MCF 10A (cell line): ENCODE results near the gene ADAMTSL1. TPM values are rescaled to one million over a fixed set of nuclear protein-coding genes. Genes with fewer than 3 reads are reported as not detected.

Source experiments
- BruUV-seq: library from RNA; stranded (reverse); fragments of 400-500 nt; replicated peaks from 2 replicates; lab custom pipeline; 2021; lab: Mats Ljungman, UMichigan
- CTCF ChIA-PET: fragments of 300-600 bp; sonication (Branson Sonifier 250); formaldehyde crosslinking; extraction: SDS; loops from one replicate; lab custom pipeline; 2021; ENCODE audit warnings: antibody characterized with exemption, inconsistent platforms; lab: Yijun Ruan, JAX
- POLR2A ChIA-PET: fragments of 300-600, 350-650 bp; sonication (Branson Sonifier 250); formaldehyde crosslinking; extraction: SDS; loops from one replicate; lab custom pipeline; 2020; ENCODE audit warnings: antibody characterized with exemption, inconsistent platforms; lab: Yijun Ruan, JAX
- DNase-seq: peaks from one replicate; pipeline ENCODE4 v3.0.0-alpha.2; 2018; ENCODE audit not compliant: unreplicated experiment
- H3K27ac Mint-ChIP-seq: one replicate; pipeline ENCODE4 v1.8.0; 2022; ENCODE audit warnings: mild to moderate bottlenecking, low read depth, mixed read lengths; ENCODE audit not compliant: unreplicated experiment
- H3K27me3 Mint-ChIP-seq: one replicate; pipeline ENCODE4 v1.8.0; 2022; ENCODE audit warnings: mixed read lengths; ENCODE audit not compliant: insufficient read depth, unreplicated experiment
- H3K36me3 Mint-ChIP-seq: one replicate; pipeline ENCODE4 v1.8.0; 2022; ENCODE audit warnings: mild to moderate bottlenecking, moderate library complexity, mixed read lengths; ENCODE audit not compliant: insufficient read depth, unreplicated experiment
- H3K4me1 Mint-ChIP-seq: one replicate; pipeline ENCODE4 v1.8.0; 2022; ENCODE audit warnings: mixed read lengths; ENCODE audit not compliant: insufficient read depth, unreplicated experiment
- H3K4me3 Mint-ChIP-seq: one replicate; pipeline ENCODE4 v1.8.0; 2022; ENCODE audit warnings: mild to moderate bottlenecking, moderate library complexity, mixed read lengths; ENCODE audit not compliant: unreplicated experiment
- H3K9me3 Mint-ChIP-seq: one replicate; pipeline ENCODE4 v1.8.0; 2022; ENCODE audit warnings: mixed read lengths; ENCODE audit not compliant: unreplicated experiment
- intact Hi-C: fragments of 100-400 bp; cut with micrococcal nuclease; formaldehyde crosslinking; loops from 2 replicates; pipeline ENCODE4 v1.14.1; 2022
- total RNA-seq: library from RNA; stranded (reverse); gene quantifications from 2 replicates; pipeline ENCODE4 v1.2.3, GENCODE V29; 2022
- TF ChIP-seq, protein P1 (sequence below): fragments of 200-600 bp; IDR thresholded peaks from one replicate; pipeline ENCODE4 v1.8.0; 2022; ENCODE audit warnings: antibody characterized with exemption, mild to moderate bottlenecking; ENCODE audit not compliant: unreplicated experiment

The ADAMTSL1 gene
- total RNA-seq, 1 experiment from 2014 or later: not detected

DNA sequence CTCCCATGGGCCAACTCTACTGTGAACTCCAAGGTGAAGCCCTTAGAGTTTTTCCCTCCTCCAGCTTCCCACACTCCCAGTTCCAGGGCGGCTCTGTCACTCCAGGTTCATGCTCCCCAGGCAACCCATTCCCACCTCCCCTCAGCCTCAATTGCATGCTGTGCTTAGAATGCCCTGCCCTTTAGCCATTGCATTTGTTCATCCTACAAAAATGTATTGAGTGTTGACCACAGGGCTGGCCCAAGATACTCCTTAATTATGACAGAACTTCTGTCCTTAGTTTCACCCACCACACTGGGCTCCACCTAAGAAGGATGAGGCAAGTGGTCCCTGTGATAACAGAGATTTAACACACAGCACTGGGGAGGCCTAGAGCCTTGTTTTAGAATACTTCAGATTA, 236.1 kb downstream of the ADAMTSL1 start:
- Mint-ChIP-seq H3K36me3 (no peaks in the 10 kb centered on the region), H3K9me3 (no peaks in the 10 kb centered on the region), H3K4me1 (no peaks in the 10 kb centered on the region), H3K4me3 (no peak overlapping the region), H3K27me3 (no peaks in the 10 kb centered on the region), H3K27ac (no peak overlapping the region)
- TF ChIP-seq, protein P1, sequence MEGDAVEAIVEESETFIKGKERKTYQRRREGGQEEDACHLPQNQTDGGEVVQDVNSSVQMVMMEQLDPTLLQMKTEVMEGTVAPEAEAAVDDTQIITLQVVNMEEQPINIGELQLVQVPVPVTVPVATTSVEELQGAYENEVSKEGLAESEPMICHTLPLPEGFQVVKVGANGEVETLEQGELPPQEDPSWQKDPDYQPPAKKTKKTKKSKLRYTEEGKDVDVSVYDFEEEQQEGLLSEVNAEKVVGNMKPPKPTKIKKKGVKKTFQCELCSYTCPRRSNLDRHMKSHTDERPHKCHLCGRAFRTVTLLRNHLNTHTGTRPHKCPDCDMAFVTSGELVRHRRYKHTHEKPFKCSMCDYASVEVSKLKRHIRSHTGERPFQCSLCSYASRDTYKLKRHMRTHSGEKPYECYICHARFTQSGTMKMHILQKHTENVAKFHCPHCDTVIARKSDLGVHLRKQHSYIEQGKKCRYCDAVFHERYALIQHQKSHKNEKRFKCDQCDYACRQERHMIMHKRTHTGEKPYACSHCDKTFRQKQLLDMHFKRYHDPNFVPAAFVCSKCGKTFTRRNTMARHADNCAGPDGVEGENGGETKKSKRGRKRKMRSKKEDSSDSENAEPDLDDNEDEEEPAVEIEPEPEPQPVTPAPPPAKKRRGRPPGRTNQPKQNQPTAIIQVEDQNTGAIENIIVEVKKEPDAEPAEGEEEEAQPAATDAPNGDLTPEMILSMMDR: no peak
- CTCF ChIA-PET: interaction anchor here (0.9 kb wide), 1 partner anchor 42 kb away, joined by 3 read pairs; no protein-coding TSS in a partner anchor
- DNase-seq: no peak
- POLR2A ChIA-PET: no interaction called here
- intact Hi-C loops: no loop called here
- no TSS peak for BruUV-seq

DNA sequence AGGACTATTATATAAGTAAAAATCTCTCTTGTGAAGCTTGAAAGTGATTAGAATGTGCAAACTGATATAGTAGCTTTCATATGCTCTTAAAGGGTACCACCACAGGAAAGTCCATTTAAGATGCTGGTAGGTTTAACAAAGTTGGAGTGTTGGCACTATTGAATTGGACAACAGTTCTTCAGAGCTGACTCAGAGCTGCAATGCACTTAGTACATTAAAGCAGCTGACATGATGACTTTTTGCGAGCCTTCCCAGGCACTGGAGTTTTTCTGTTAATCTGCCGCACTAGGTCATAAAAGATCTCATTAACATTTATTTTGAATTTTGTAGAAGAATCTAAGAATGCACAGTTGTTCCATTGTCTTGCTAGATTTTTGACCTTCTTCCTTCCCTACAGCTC, 243.8 kb downstream of the ADAMTSL1 start:
- no peak for DNase-seq
- BruUV-seq: no TSS peak
- Mint-ChIP-seq H3K27me3 (no peaks in the 10 kb centered on the region), H3K36me3 (no peaks in the 10 kb centered on the region), H3K9me3 (no peaks in the 10 kb centered on the region), H3K4me3 (no peak overlapping the region), H3K27ac (no peak overlapping the region), H3K4me1 (no peaks in the 10 kb centered on the region)
- CTCF ChIA-PET: interaction anchor here (1.0 to 1.6 kb wide), 2 partner anchors 9 to 10 kb away, joined by 3 read pairs; no protein-coding TSS in a partner anchor
- intact Hi-C loops: no loop called here
- POLR2A ChIA-PET: interaction anchor here (0.6 kb wide), 1 partner anchor 458 kb away, joined by 3 read pairs; no protein-coding TSS in a partner anchor
- TF ChIP-seq, protein P1: no peak

DNA sequence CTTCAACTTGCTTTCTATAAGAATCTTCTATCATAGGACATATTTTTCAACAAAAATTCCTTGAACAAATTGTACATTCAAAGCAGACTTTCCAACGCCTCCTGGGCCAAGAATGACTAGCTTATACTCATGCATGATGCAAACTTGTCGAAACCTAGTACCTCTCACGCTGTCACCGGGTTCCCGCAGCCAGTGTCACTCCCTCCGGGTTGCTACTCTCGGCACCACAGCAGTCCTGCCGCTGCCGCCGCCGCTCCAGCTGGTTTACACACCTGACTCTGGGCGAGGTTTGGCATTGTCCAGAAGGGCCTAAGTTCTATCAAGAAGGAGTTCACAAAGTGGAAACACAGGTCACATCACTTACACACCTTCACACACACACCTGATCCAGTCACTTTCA, 244.4 kb downstream of the ADAMTSL1 start:
- intact Hi-C loops: no loop called here
- Mint-ChIP-seq H3K9me3 (no peaks in the 10 kb centered on the region), H3K27me3 (no peaks in the 10 kb centered on the region), H3K4me1 (no peaks in the 10 kb centered on the region), H3K36me3 (no peaks in the 10 kb centered on the region), H3K27ac (no peak overlapping the region), H3K4me3 (no peak overlapping the region)
- no peak for DNase-seq
- ChIA-PET CTCF (interaction anchor here (0.7 to 1.6 kb wide), 2 partner anchors 10 to 274 kb away, joined by 3 to 4 read pairs; no protein-coding TSS in a partner anchor), POLR2A (no interaction called here)
- no TSS peak for BruUV-seq
- TF ChIP-seq, protein P1: no peak

DNA sequence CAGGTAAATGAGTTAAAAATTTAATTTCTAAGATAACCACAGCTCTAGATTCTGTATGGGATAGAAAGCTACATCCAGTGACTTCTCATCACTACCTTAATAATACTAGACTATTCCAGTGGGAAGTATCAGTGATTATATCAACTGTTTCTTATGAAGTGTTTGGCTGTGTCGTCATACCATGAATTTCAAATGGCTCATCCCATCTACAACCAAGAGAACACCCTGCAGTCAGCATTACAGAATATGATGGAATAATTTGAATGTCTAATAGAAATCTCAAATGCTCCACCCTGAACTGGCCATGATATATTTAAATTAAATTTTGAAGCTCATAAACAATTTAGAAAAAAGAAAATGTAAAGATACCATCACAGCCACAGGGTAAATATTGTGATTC, 245.0 kb downstream of the ADAMTSL1 start:
- POLR2A ChIA-PET: interaction anchor here (1.4 kb wide), 1 partner anchor 15 kb away, joined by 4 read pairs; no protein-coding TSS in a partner anchor
- Mint-ChIP-seq H3K27me3 (no peaks in the 10 kb centered on the region), H3K27ac (no peak overlapping the region), H3K4me3 (no peak overlapping the region), H3K9me3 (no peaks in the 10 kb centered on the region), H3K4me1 (no peaks in the 10 kb centered on the region), H3K36me3 (no peaks in the 10 kb centered on the region)
- TF ChIP-seq, protein P1: no peak
- no TSS peak for BruUV-seq
- CTCF ChIA-PET: interaction anchor here (0.7 to 1.6 kb wide), 2 partner anchors 9 to 274 kb away, joined by 3 to 4 read pairs; no protein-coding TSS in a partner anchor
- intact Hi-C loops: no loop called here
- no peak for DNase-seq
